GM12801 (cell line): Measurements from ENCODE around the gene AGBL4.

Experiments
- CTCF ChIP-seq: IDR thresholded peaks from one replicate; pipeline ENCODE4 v1.5.1; 2011; ENCODE audit warnings: control low read depth; ENCODE audit not compliant: insufficient read length; ENCODE audit errors: extremely low read depth

Gene AGBL4

DNA sequence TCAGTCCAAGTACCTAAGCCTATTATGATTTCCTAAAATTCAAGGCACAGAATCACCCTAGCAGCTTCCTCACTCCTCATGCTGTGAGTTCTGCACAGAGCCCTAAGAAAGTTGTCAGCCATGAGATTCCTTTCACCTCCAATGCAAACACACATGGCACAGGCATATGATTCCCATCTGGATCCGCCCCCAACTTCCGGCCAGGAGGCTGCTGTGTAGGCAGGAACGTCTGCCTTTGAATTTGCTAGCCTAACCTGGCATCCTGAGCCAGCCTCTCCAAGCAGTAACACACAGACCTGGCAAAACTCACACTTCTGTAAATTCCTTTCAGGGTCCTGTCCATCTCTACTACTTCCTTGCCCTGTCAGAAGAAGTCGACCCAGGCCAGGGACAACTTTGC is 726.0 kb downstream of the AGBL4 start:
- TF ChIP-seq CTCF = no peak

GRCh38 chr1:49294539-49294938 is 729.2 kb downstream of the AGBL4 start:
- no peak for TF ChIP-seq CTCF

GRCh38 chr1:49293016-49293415 is 730.7 kb downstream of the AGBL4 start:
- TF ChIP-seq CTCF = no peak

GRCh38 chr1:49252917-49253316 is 770.8 kb downstream of the AGBL4 start:
- TF ChIP-seq CTCF = no peak

- TF ChIP-seq CTCF = no peak
These were observed 772.6 kb downstream of the AGBL4 start for GRCh38 chr1:49251019-49251784.

- no peak for TF ChIP-seq CTCF
These were observed 783.0 kb downstream of the AGBL4 start for GRCh38 chr1:49240709-49241221.

DNA sequence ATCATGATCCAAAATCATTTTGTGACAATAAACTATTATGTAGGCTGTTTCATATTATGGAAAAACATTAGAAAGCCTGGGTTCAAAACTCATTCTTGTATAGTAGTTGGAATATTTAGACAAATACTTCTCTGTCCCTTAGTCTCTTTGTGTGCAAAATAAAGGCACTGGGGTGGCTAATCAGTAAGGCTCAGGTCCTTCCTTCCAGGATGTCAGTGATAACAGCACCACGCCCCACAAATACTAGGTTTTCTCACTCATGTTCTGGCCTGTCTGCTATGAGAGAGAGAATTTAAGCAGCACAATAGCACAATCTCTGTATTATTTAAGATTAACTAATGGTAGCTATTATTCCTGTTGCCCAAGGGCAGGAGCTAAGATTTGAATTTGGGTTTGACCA is 788.8 kb downstream of the AGBL4 start:
- TF ChIP-seq CTCF = no peak
